Parathyroid adenoma (tissue), 2 donors: ENCODE data around the gene PARVA.

ENCODE experiments used
- H2AFZ ChIP-seq: fragments of 300-600 bp; sonication (generic); one replicate; pipeline ENCODE4 v1.7.0; 2017; ENCODE audit warnings: antibody characterized with exemption, mild to moderate bottlenecking
- H3K27ac ChIP-seq: fragments of 300-600 bp; sonication (generic); one replicate; pipeline ENCODE4 v1.7.0; 2017
- H3K27me3 ChIP-seq: fragments of 300-600 bp; sonication (generic); one replicate; pipeline ENCODE4 v1.7.0; 2017; ENCODE audit warnings: low read length; ENCODE audit not compliant: control insufficient read depth, insufficient read depth
- H3K36me3 ChIP-seq: fragments of 300-600 bp; sonication (generic); one replicate; pipeline ENCODE4 v1.7.0; 2017; ENCODE audit warnings: low read length; ENCODE audit not compliant: control insufficient read depth, insufficient read depth
- H3K4me1 ChIP-seq: fragments of 300-600 bp; sonication (generic); one replicate; pipeline ENCODE4 v1.7.0; 2017; ENCODE audit warnings: control low read depth
- H3K4me2 ChIP-seq: fragments of 300-600 bp; sonication (generic); one replicate; pipeline ENCODE4 v1.7.0; 2017; ENCODE audit warnings: low read length
- H3K4me3 ChIP-seq: fragments of 300-600 bp; sonication (generic); one replicate; pipeline ENCODE4 v1.7.0; 2017; ENCODE audit warnings: low read depth, low read length
- H3K79me2 ChIP-seq: fragments of 300-600 bp; sonication (generic); one replicate; pipeline ENCODE4 v1.7.0; 2017; ENCODE audit warnings: control low read depth
- H3K9ac ChIP-seq: fragments of 300-600 bp; sonication (generic); one replicate; pipeline ENCODE4 v1.7.0; 2017; ENCODE audit warnings: mild to moderate bottlenecking
- H3K9me3 ChIP-seq: fragments of 300-600 bp; sonication (generic); one replicate; pipeline ENCODE4 v1.7.0; 2017; ENCODE audit warnings: low read length; ENCODE audit not compliant: control insufficient read depth
- TF ChIP-seq, protein P1 (sequence below): fragments of 300-600 bp; sonication (generic); IDR thresholded peaks from one replicate; pipeline ENCODE4 v1.7.0; 2017; ENCODE audit warnings: antibody characterized with exemption, mild to moderate bottlenecking
- donor health status: primary hyperparathyroidism.

Gene PARVA

DNA sequence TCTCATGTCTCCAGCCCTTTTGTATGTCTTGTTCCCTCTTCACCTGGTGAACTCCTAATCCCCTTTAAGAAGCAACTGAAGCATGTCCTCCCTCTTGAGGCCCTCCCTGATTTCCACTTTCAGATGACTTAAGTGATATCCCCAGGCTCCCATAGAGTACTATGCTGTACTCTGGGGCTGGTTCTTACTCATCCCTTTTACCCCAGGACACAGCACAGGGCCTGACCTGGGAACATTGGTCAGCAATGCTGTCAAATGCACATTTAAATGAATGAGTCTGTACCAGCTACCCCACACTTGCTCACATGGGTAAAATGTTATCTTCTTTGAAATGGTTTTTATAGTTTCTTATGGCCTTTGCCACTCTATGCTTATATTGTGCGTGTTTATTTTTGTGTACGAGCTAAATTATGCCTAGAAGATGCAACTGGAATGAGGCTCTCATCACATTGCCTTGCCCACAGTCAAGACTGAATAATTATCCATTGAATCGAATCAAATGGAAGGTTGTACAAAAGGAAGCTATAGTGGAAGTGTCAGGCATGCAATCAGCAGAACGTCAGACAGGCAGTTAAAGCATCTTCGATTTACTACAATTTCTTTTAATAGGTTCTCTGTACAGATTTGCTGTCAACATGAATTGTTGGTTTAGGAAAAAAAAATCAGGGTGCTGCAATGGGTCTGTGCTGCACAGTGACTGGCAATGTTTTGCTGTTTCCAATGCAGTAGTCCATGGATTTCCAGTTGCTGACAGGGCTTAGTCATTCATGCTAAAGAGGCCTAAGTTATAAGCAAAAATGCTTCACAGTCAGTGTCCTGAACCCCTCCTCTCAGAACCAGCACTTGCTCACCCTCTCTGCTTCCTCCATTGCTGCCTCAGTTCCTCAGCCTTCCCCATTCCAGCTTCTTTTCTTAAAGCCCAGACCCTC, 79.5 kb downstream of the PARVA start:
- H3K79me2 ChIP-seq: peaks cover 3% of the 10 kb centered on the region
- no peak overlapping the region for H3K9ac ChIP-seq
- H3K4me3 ChIP-seq: no peak overlapping the region
- peaks cover 2% of the 10 kb centered on the region for H3K4me1 ChIP-seq
- no peaks in the 10 kb centered on the region for H3K27me3 ChIP-seq
- no peaks in the 10 kb centered on the region for H3K9me3 ChIP-seq
- no peak overlapping the region for H2AFZ ChIP-seq
- no peaks in the 10 kb centered on the region for H3K36me3 ChIP-seq
- TF ChIP-seq, protein P1, sequence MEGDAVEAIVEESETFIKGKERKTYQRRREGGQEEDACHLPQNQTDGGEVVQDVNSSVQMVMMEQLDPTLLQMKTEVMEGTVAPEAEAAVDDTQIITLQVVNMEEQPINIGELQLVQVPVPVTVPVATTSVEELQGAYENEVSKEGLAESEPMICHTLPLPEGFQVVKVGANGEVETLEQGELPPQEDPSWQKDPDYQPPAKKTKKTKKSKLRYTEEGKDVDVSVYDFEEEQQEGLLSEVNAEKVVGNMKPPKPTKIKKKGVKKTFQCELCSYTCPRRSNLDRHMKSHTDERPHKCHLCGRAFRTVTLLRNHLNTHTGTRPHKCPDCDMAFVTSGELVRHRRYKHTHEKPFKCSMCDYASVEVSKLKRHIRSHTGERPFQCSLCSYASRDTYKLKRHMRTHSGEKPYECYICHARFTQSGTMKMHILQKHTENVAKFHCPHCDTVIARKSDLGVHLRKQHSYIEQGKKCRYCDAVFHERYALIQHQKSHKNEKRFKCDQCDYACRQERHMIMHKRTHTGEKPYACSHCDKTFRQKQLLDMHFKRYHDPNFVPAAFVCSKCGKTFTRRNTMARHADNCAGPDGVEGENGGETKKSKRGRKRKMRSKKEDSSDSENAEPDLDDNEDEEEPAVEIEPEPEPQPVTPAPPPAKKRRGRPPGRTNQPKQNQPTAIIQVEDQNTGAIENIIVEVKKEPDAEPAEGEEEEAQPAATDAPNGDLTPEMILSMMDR: no peak
- H3K4me2 ChIP-seq: no peak overlapping the region
- no peak overlapping the region for H3K27ac ChIP-seq

DNA sequence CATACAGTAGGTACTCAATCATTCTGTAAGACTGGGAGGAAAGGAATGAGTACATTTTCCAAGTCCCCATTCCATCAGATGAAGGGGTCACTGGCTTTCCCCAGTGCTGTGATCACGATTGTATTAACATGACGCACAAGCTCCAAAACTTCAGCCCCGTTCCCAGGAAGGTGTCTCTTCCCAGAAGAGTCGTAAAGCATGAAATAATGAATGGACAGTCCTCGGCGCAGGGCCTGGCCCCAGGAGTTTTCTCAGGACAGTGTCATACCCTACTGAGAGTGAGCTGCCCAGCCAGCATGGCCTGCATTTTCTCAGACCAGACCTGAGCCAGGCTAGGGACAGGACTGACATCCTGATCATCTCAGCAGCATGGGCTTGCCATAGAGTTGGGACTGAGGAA, 80.7 kb downstream of the PARVA start:
- TF ChIP-seq, protein P1: no peak
- Histone ChIP-seq H3K9me3 (no peaks in the 10 kb centered on the region), H2AFZ (no peak overlapping the region), H3K36me3 (no peaks in the 10 kb centered on the region), H3K4me1 (peaks cover 2% of the 10 kb centered on the region), H3K4me2 (no peak overlapping the region), H3K79me2 (peaks cover 3% of the 10 kb centered on the region), H3K27me3 (no peaks in the 10 kb centered on the region), H3K9ac (no peak overlapping the region), H3K4me3 (no peak overlapping the region), H3K27ac (no peak overlapping the region)

DNA sequence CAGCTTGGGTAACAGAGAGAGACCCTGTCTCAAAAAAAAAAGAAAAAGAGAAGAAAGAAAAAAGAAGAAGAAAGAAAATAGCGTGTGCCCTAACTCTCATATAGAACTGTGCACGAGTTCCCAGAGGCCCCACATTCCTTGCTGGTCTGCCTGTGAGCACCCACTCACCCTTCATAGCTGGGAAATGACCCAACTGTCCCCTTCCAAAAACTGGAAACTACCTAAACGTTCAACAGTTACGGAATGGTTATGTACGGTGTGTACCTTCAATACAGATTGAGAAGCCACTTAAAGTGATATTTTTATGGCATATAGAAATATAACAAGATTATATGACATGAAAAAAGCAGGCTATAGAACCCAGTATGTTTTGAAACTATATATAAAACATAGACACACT, 82.0 kb downstream of the PARVA start:
- no peak overlapping the region for H3K9ac ChIP-seq
- no peak overlapping the region for H2AFZ ChIP-seq
- no peaks in the 10 kb centered on the region for H3K9me3 ChIP-seq
- H3K36me3 ChIP-seq: no peaks in the 10 kb centered on the region
- H3K4me3 ChIP-seq: no peak overlapping the region
- peaks cover 3% of the 10 kb centered on the region for H3K79me2 ChIP-seq
- H3K27ac ChIP-seq: no peak overlapping the region
- H3K4me2 ChIP-seq: no peak overlapping the region
- TF ChIP-seq, protein P1: no peak
- peaks cover 2% of the 10 kb centered on the region for H3K4me1 ChIP-seq
- H3K27me3 ChIP-seq: no peaks in the 10 kb centered on the region

DNA sequence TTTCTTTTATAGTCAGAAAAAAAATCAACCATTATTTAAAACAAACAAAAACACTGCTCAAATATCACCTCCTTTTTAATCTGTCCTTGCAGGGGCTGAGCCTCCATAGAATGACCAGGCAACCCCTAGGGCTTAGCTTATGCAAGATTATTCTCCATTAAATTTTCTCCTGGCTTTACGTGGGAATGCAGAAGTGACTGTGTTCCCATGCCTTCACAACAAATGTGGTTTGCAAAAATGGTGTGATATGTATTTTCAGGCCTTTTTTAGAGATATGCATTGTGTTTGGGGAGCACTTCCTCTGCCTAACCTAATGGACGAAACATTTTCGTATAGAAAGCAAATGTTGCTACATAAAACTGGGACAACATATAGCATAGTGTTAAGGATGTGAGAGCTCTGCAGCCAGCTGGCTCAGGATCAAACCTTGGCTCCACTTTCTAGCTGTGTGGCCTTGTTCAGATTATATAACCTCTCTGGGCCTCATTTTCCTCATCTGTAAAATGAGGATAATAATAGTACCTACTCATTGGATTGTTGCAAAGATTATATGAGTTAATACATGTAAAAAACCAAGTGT, 82.6 kb downstream of the PARVA start:
- peaks cover 2% of the 10 kb centered on the region for H3K4me1 ChIP-seq
- H3K79me2 ChIP-seq: peaks cover 3% of the 10 kb centered on the region
- no peak overlapping the region for H3K4me2 ChIP-seq
- H3K27me3 ChIP-seq: no peaks in the 10 kb centered on the region
- no peaks in the 10 kb centered on the region for H3K36me3 ChIP-seq
- H3K27ac ChIP-seq: no peak overlapping the region
- TF ChIP-seq, protein P1: no peak
- H3K4me3 ChIP-seq: no peak overlapping the region
- no peak overlapping the region for H3K9ac ChIP-seq
- H2AFZ ChIP-seq: no peak overlapping the region
- no peaks in the 10 kb centered on the region for H3K9me3 ChIP-seq
